ENCODE data around the gene KATNAL2. TPM values are rescaled to one million over a fixed set of nuclear protein-coding genes. Genes with fewer than 3 reads are reported as not detected.

The KATNAL2 gene
- polyA plus RNA-seq, 2 of the 4 experiments (the other 2 are of a cell fraction), result 4.0 to 5.4 TPM

GRCh38 chr18:46917108-46917802 lies at the start of gene KATNAL2, which contains the start of gene PIAS2 (continued):
- no peak for TF ChIP-seq SMC3 (IDR thresholded peaks at IDR 0.05)
- TF ChIP-seq JUNB (IDR thresholded peaks at IDR 0.05), result no peak
- TF ChIP-seq ZNF302 (CRISPR knock-in tag; IDR thresholded peaks at IDR 0.05), result no peak
- TF ChIP-seq MAFK (IDR thresholded peaks at IDR 0.05; ENCODE audit: partially characterized antibody), result no peak
- peak; percentile 24; the same call in 1 of the 2 replicates for TF ChIP-seq E2F6 (IDR thresholded peaks at IDR 0.05; ENCODE audit: borderline replicate concordance, low read depth)
- TF ChIP-seq POLR2A (IDR thresholded peaks at IDR 0.05; ENCODE audit: low read length), result peak; percentile 78
- TF ChIP-seq USF2 (IDR thresholded peaks at IDR 0.05), result no peak
- TF ChIP-seq CBX2 (IDR thresholded peaks at IDR 0.05; ENCODE audit: borderline replicate concordance, low read depth), result no peak
- TF ChIP-seq PBX3 (IDR thresholded peaks at IDR 0.05), result no peak
- TF ChIP-seq TP53 (CRISPR knock-in tag; IDR thresholded peaks at IDR 0.05), result no peak
- peak; percentile 54; the same call in 1 of the 3 replicates for TF ChIP-seq BCL3 (IDR thresholded peaks at IDR 0.05)
- TF ChIP-seq FOXS1 (CRISPR knock-in tag; IDR thresholded peaks at IDR 0.05), result no peak
- TF ChIP-seq CBX8 (IDR thresholded peaks at IDR 0.05), result no peak
- TF ChIP-seq ZC3H11A (IDR thresholded peaks at IDR 0.05), result no peak
- no peak for TF ChIP-seq CTCF (IDR thresholded peaks at IDR 0.05)
- TF ChIP-seq HDAC2 (IDR thresholded peaks at IDR 0.05), result no peak
- TF ChIP-seq FOSL2 (IDR thresholded peaks at IDR 0.05), result no peak
- no peak for TF ChIP-seq FOSL2 (CRISPR knock-in tag; IDR thresholded peaks at IDR 0.05)
- TF ChIP-seq KDM5A (IDR thresholded peaks at IDR 0.05), result no peak
- TF ChIP-seq EP300 (IDR thresholded peaks at IDR 0.05), result no peak
- TF ChIP-seq ATOH8 (CRISPR knock-in tag; IDR thresholded peaks at IDR 0.05; ENCODE audit: low read depth), result no peak
- no peak for TF ChIP-seq POLR2AphosphoS2 (conservative IDR thresholded peaks at IDR 0.05; ENCODE audit: low read length)

- POLR2A ChIA-PET, result no interaction called here
- WGBS (ENCODE audit: missing lambda C conversion rate), result 91% methylated on average over 11 of the region's 11 CpGs
- ATAC-seq (no peak), FAIRE-seq (no peak), DNase-seq (ENCODE audit: low read depth in 1 of 2, low spot score in 1 of 2) (no peak)
- H3K4me1 ChIP-seq, result no peaks in the 10 kb centered on the region
- no peak overlapping the region for H3K4me3 ChIP-seq
- H3K4me2 ChIP-seq, result no peak overlapping the region
- CTCF ChIA-PET, result no interaction called here
- H3K9me3 ChIP-seq, result no peaks in the 10 kb centered on the region
- H3K27ac ChIP-seq, result no peak overlapping the region
- TF ChIP-seq JUN (IDR thresholded peaks at IDR 0.05) (no peak), USF2 (IDR thresholded peaks at IDR 0.05) (no peak), TFCP2L1 (CRISPR knock-in tag; IDR thresholded peaks at IDR 0.05) (no peak), BCL3 (IDR thresholded peaks at IDR 0.05) (no peak), NFE2L2 (conservative IDR thresholded peaks at IDR 0.05; ENCODE audit: low read length) (no peak), CBX2 (IDR thresholded peaks at IDR 0.05; ENCODE audit: borderline replicate concordance, low read depth) (no peak), RNF2 (IDR thresholded peaks at IDR 0.05; ENCODE audit: borderline replicate concordance, low read depth) (no peak), HOXB5 (CRISPR knock-in tag; IDR thresholded peaks at IDR 0.05) (no peak), RCOR1 (IDR thresholded peaks at IDR 0.05; ENCODE audit: low read depth, low read length) (no peak), ZSCAN20 (CRISPR knock-in tag; IDR thresholded peaks at IDR 0.05) (no peak), HOXB13 (CRISPR knock-in tag; IDR thresholded peaks at IDR 0.05; ENCODE audit: low read depth) (no peak)
These were observed 49.1 kb upstream of the KATNAL2 start for GRCh38 chr18:46868169-46868921.

All from A549 (cell line).